ENCODE data around the gene HDDC2.

GRCh38 chr6:125274935-125275334 lies 26.8 kb downstream of the HDDC2 start:
- TF ChIP-seq, protein P1, sequence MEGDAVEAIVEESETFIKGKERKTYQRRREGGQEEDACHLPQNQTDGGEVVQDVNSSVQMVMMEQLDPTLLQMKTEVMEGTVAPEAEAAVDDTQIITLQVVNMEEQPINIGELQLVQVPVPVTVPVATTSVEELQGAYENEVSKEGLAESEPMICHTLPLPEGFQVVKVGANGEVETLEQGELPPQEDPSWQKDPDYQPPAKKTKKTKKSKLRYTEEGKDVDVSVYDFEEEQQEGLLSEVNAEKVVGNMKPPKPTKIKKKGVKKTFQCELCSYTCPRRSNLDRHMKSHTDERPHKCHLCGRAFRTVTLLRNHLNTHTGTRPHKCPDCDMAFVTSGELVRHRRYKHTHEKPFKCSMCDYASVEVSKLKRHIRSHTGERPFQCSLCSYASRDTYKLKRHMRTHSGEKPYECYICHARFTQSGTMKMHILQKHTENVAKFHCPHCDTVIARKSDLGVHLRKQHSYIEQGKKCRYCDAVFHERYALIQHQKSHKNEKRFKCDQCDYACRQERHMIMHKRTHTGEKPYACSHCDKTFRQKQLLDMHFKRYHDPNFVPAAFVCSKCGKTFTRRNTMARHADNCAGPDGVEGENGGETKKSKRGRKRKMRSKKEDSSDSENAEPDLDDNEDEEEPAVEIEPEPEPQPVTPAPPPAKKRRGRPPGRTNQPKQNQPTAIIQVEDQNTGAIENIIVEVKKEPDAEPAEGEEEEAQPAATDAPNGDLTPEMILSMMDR (IDR thresholded peaks at IDR 0.05; ENCODE audit: poor library complexity), result no peak
- TF ChIP-seq EZH2 (IDR thresholded peaks at IDR 0.05; ENCODE audit: borderline replicate concordance), result no peak
